ENCODE data around the gene PCSK9. TPM values are rescaled to one million over a fixed set of nuclear protein-coding genes. Genes with fewer than 3 reads are reported as not detected.

PCSK9 gene
- total and polyA plus RNA-seq, 9 of the 15 experiments (the other 6 are each of a cell fraction or from before 2014, with no cell fraction given) = 3.2 to 58.6 (median 24.7) TPM

DNA sequence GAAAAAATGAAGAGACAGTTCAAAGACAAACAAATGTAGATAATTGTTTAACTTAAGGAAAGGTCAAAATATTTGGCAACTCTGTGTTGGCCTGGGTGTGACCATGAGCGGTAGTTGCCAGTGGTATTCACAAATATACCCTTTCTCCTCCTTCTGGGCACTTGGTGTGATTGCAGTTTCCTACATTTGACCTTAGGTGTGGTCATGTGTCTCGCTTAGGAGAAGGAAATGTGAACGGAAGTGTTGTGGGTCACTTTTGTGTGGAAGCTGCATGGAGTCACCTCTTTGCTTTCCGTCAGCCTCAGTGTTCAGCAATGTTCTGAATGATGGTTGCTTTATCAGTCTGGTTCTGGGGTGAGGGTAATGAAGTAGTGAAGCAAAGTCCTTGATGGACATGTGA, 3.4 kb upstream of the PCSK9 start (continued):
- TF ChIP-seq, protein P1, sequence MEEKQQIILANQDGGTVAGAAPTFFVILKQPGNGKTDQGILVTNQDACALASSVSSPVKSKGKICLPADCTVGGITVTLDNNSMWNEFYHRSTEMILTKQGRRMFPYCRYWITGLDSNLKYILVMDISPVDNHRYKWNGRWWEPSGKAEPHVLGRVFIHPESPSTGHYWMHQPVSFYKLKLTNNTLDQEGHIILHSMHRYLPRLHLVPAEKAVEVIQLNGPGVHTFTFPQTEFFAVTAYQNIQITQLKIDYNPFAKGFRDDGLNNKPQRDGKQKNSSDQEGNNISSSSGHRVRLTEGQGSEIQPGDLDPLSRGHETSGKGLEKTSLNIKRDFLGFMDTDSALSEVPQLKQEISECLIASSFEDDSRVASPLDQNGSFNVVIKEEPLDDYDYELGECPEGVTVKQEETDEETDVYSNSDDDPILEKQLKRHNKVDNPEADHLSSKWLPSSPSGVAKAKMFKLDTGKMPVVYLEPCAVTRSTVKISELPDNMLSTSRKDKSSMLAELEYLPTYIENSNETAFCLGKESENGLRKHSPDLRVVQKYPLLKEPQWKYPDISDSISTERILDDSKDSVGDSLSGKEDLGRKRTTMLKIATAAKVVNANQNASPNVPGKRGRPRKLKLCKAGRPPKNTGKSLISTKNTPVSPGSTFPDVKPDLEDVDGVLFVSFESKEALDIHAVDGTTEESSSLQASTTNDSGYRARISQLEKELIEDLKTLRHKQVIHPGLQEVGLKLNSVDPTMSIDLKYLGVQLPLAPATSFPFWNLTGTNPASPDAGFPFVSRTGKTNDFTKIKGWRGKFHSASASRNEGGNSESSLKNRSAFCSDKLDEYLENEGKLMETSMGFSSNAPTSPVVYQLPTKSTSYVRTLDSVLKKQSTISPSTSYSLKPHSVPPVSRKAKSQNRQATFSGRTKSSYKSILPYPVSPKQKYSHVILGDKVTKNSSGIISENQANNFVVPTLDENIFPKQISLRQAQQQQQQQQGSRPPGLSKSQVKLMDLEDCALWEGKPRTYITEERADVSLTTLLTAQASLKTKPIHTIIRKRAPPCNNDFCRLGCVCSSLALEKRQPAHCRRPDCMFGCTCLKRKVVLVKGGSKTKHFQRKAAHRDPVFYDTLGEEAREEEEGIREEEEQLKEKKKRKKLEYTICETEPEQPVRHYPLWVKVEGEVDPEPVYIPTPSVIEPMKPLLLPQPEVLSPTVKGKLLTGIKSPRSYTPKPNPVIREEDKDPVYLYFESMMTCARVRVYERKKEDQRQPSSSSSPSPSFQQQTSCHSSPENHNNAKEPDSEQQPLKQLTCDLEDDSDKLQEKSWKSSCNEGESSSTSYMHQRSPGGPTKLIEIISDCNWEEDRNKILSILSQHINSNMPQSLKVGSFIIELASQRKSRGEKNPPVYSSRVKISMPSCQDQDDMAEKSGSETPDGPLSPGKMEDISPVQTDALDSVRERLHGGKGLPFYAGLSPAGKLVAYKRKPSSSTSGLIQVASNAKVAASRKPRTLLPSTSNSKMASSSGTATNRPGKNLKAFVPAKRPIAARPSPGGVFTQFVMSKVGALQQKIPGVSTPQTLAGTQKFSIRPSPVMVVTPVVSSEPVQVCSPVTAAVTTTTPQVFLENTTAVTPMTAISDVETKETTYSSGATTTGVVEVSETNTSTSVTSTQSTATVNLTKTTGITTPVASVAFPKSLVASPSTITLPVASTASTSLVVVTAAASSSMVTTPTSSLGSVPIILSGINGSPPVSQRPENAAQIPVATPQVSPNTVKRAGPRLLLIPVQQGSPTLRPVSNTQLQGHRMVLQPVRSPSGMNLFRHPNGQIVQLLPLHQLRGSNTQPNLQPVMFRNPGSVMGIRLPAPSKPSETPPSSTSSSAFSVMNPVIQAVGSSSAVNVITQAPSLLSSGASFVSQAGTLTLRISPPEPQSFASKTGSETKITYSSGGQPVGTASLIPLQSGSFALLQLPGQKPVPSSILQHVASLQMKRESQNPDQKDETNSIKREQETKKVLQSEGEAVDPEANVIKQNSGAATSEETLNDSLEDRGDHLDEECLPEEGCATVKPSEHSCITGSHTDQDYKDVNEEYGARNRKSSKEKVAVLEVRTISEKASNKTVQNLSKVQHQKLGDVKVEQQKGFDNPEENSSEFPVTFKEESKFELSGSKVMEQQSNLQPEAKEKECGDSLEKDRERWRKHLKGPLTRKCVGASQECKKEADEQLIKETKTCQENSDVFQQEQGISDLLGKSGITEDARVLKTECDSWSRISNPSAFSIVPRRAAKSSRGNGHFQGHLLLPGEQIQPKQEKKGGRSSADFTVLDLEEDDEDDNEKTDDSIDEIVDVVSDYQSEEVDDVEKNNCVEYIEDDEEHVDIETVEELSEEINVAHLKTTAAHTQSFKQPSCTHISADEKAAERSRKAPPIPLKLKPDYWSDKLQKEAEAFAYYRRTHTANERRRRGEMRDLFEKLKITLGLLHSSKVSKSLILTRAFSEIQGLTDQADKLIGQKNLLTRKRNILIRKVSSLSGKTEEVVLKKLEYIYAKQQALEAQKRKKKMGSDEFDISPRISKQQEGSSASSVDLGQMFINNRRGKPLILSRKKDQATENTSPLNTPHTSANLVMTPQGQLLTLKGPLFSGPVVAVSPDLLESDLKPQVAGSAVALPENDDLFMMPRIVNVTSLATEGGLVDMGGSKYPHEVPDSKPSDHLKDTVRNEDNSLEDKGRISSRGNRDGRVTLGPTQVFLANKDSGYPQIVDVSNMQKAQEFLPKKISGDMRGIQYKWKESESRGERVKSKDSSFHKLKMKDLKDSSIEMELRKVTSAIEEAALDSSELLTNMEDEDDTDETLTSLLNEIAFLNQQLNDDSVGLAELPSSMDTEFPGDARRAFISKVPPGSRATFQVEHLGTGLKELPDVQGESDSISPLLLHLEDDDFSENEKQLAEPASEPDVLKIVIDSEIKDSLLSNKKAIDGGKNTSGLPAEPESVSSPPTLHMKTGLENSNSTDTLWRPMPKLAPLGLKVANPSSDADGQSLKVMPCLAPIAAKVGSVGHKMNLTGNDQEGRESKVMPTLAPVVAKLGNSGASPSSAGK (IDR thresholded peaks at IDR 0.05) = peak; percentile 34; the same call in 1 of the 2 replicates
- TF ChIP-seq RBM14 (IDR thresholded peaks at IDR 0.05; ENCODE audit: borderline replicate concordance, insufficient read depth, low read depth, low read length) (no peak), CBX1 (IDR thresholded peaks at IDR 0.05; ENCODE audit: low read depth) (no peak), TAF1 (IDR thresholded peaks at IDR 0.05; ENCODE audit: control insufficient read depth, extremely low read depth, insufficient read depth, low read length, severe bottlenecking) (peak; percentile 8), HDAC6 (IDR thresholded peaks at IDR 0.05; ENCODE audit: low read depth, low read length) (no peak), SMC3 (conservative IDR thresholded peaks at IDR 0.05; ENCODE audit: insufficient read depth, low read depth, low read length) (0 out of 2 replicates have a peak, but pooled peaks have one; percentile 27), LCOR (CRISPR knock-in tag; IDR thresholded peaks at IDR 0.05) (no peak), TOE1 (IDR thresholded peaks at IDR 0.05; ENCODE audit: borderline replicate concordance) (peak; percentile 40; the same call in 1 of the 2 replicates), TOE1 (CRISPR knock-in tag; IDR thresholded peaks at IDR 0.05; ENCODE audit: borderline replicate concordance, low read depth) (no peak), RNF2 (IDR thresholded peaks at IDR 0.05) (no peak)
- TF ChIP-seq, protein P2, sequence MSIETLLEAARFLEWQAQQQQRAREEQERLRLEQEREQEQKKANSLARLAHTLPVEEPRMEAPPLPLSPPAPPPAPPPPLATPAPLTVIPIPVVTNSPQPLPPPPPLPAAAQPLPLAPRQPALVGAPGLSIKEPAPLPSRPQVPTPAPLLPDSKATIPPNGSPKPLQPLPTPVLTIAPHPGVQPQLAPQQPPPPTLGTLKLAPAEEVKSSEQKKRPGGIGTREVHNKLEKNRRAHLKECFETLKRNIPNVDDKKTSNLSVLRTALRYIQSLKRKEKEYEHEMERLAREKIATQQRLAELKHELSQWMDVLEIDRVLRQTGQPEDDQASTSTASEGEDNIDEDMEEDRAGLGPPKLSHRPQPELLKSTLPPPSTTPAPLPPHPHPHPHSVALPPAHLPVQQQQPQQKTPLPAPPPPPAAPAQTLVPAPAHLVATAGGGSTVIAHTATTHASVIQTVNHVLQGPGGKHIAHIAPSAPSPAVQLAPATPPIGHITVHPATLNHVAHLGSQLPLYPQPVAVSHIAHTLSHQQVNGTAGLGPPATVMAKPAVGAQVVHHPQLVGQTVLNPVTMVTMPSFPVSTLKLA (conservative IDR thresholded peaks at IDR 0.05) = 0 out of 4 replicates have a peak, but pooled peaks of 1 of the 2 experiments have one; percentile 16
- TF ChIP-seq, protein P3, sequence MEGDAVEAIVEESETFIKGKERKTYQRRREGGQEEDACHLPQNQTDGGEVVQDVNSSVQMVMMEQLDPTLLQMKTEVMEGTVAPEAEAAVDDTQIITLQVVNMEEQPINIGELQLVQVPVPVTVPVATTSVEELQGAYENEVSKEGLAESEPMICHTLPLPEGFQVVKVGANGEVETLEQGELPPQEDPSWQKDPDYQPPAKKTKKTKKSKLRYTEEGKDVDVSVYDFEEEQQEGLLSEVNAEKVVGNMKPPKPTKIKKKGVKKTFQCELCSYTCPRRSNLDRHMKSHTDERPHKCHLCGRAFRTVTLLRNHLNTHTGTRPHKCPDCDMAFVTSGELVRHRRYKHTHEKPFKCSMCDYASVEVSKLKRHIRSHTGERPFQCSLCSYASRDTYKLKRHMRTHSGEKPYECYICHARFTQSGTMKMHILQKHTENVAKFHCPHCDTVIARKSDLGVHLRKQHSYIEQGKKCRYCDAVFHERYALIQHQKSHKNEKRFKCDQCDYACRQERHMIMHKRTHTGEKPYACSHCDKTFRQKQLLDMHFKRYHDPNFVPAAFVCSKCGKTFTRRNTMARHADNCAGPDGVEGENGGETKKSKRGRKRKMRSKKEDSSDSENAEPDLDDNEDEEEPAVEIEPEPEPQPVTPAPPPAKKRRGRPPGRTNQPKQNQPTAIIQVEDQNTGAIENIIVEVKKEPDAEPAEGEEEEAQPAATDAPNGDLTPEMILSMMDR (IDR thresholded peaks at IDR 0.05 in 2 of 3, conservative IDR thresholded peaks at IDR 0.05 in 1 of 3; ENCODE audit: insufficient read depth in 2 of 3, low read depth in 1 of 3, low read length in 3 of 3) = peak in 2 of 3 experiments; percentile 51 to 52; a peak in 3 of 6 replicates
